Chondrocyte (in vitro differentiated cells): ENCODE data around the gene DENND1A. TPM values are rescaled to one million over a fixed set of nuclear protein-coding genes. Genes with fewer than 3 reads are reported as not detected.

ENCODE experiments used
- DNase-seq: peaks from one replicate; pipeline ENCODE4 v3.0.0; 2021; ENCODE audit warnings: mixed read lengths, low spot score
- H3K27ac Mint-ChIP-seq: one replicate; pipeline ENCODE4 v1.8.0; 2021; ENCODE audit warnings: mild to moderate bottlenecking, moderate library complexity, mixed read lengths; ENCODE audit not compliant: unreplicated experiment
- H3K27me3 Mint-ChIP-seq: 2 replicates; pipeline ENCODE4 v1.8.0; 2021; ENCODE audit warnings: low read depth, mixed read lengths
- H3K36me3 Mint-ChIP-seq: 2 replicates; pipeline ENCODE4 v1.8.0; 2021; ENCODE audit warnings: low read depth, mixed read lengths
- H3K4me1 Mint-ChIP-seq: 2 replicates; pipeline ENCODE4 v1.8.0; 2021; ENCODE audit warnings: low read depth, mild to moderate bottlenecking, mixed read lengths
- H3K4me3 Mint-ChIP-seq: one replicate; pipeline ENCODE4 v1.8.0; 2021; ENCODE audit warnings: mild to moderate bottlenecking, moderate library complexity, mixed read lengths; ENCODE audit not compliant: unreplicated experiment
- H3K9me3 Mint-ChIP-seq: 2 replicates; pipeline ENCODE4 v1.8.0; 2021; ENCODE audit warnings: low read depth, mixed read lengths
- CTCF ChIP-seq: fragments of 200-600 bp; sonication (generic); IDR thresholded peaks from 2 replicates; pipeline ENCODE4 v1.5.0; 2021; ENCODE audit warnings: antibody characterized with exemption, mild to moderate bottlenecking, moderate library complexity
- total RNA-seq: library from RNA; stranded (reverse); gene quantifications from 3 replicates; pipeline ENCODE4 v1.2.1, GENCODE V29; 2021

Gene DENND1A
- total RNA-seq, 1 donor from 2014 or later: 15.3 TPM

DNA sequence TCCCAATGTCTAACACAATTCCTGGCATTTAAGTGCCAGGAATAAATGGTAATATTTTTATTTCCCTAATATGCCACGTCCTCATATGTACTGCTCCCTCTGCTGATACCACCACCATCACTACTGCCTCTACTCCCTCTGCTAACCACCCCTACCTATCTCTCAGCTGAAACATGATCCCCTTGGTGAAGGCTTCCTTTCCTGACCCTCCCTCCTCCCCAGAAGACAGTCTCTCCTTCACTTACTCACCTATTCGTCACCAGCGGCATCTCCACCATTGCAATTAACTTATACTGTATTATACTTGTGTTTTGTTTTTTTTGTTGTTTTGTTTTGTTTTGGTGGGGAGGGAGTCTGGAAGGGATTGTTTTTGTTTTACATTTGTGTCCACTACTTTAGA, 4.8 kb downstream of the DENND1A start:
- H3K9me3 Mint-ChIP-seq: peaks cover 4% of the 10 kb centered on the region
- TF ChIP-seq CTCF: no peak
- H3K4me3 Mint-ChIP-seq: no peak overlapping the region
- H3K36me3 Mint-ChIP-seq: no peaks in the 10 kb centered on the region
- H3K4me1 Mint-ChIP-seq: peaks cover 43% of the 10 kb centered on the region
- no peak overlapping the region for H3K27ac Mint-ChIP-seq
- no peaks in the 10 kb centered on the region for H3K27me3 Mint-ChIP-seq
- no peak for DNase-seq

DNA sequence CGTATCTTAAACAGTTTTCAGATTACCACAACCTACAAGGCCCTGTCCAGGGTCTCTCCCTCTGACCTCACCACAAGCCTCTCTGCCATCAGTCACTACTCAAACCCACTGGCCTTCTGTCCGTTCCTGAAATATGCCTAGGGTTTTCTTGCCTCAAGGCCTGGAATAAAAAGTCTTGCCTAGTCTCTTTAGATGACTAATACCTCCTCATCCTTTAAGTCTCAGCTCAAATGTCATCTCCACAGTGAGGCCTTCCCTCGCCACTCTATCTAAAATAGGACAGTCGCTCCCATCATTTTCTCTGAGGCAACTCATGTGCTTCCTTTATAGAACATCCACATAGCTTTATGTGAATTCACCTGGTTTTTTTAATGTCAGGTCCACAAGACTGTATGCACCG, 5.2 kb downstream of the DENND1A start:
- DNase-seq: no peak
- TF ChIP-seq CTCF: no peak
- Mint-ChIP-seq H3K4me1 (peaks cover 43% of the 10 kb centered on the region), H3K9me3 (peaks cover 4% of the 10 kb centered on the region), H3K27ac (no peak overlapping the region), H3K4me3 (no peak overlapping the region), H3K36me3 (no peaks in the 10 kb centered on the region), H3K27me3 (no peaks in the 10 kb centered on the region)

DNA sequence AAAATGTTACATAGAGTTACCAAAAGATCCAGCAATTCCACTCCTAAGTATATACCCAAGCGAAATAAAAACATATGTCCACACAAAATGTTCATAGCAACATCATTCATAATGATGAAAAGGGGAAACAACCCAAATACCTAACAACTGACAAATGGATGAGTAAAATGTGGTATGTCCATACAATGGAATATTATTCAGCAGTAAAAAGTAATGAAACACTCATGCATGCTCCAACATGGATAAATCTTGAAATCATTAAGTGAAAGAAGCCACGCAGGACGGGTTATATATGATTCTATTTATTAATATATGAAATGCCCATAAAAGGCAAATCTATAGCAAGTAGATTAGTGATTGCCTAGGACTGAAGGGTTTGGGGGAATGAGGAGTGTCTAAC, 6.0 kb downstream of the DENND1A start:
- Mint-ChIP-seq H3K4me3 (no peak overlapping the region), H3K27ac (no peak overlapping the region), H3K4me1 (peaks cover 38% of the 10 kb centered on the region), H3K36me3 (no peaks in the 10 kb centered on the region), H3K9me3 (peaks cover 4% of the 10 kb centered on the region), H3K27me3 (no peaks in the 10 kb centered on the region)
- no peak for TF ChIP-seq CTCF
- no peak for DNase-seq

DNA sequence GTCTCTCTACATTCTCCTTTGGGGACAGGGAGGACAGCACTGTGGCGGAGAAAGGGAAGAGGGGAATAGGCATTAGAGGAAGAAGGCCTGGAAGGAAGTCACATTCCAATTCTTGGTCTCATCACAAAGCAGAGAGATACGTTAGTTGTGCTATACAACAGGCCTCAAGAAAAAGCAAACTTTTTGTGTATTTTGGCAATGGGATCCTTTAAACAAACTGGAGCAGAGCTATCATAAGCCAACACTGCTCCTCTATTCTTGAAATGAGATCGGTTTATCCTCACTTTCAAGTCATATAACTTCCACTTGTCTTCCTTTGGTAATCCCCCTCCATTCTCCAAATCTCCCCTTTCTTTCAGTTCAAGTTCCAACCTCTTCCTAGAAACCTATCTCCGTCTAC, 6.5 kb downstream of the DENND1A start:
- H3K27me3 Mint-ChIP-seq: no peaks in the 10 kb centered on the region
- H3K9me3 Mint-ChIP-seq: peaks cover 4% of the 10 kb centered on the region
- peaks cover 33% of the 10 kb centered on the region for H3K4me1 Mint-ChIP-seq
- no peak overlapping the region for H3K27ac Mint-ChIP-seq
- no peaks in the 10 kb centered on the region for H3K36me3 Mint-ChIP-seq
- no peak overlapping the region for H3K4me3 Mint-ChIP-seq
- DNase-seq: no peak
- no peak for TF ChIP-seq CTCF

DNA sequence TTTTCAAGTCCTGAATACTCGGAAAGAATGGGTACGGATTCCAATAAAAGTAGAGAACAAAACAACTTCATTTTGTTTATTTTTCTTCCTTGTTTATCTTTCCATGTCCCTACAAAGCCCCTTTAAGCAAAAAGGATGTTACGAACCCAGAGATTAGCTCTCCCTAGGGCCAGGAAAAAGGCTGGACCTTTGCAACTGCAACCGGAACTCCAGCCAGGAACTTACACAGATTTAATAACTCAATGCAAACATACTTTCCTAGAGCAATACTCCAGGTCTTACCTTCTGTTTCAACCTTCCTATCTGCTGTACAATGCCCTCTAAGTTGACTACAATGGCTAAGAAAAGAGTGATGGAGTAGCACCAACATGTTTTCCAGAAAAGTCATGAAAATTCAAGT, 7.0 kb downstream of the DENND1A start:
- Mint-ChIP-seq H3K4me1 (peaks cover 28% of the 10 kb centered on the region), H3K27me3 (no peaks in the 10 kb centered on the region), H3K4me3 (no peak overlapping the region), H3K27ac (no peak overlapping the region), H3K9me3 (peaks cover 4% of the 10 kb centered on the region), H3K36me3 (no peaks in the 10 kb centered on the region)
- DNase-seq: no peak
- no peak for TF ChIP-seq CTCF
